ENCODE measurements around the gene NPC2. TPM values are rescaled to one million over a fixed set of nuclear protein-coding genes. Genes with fewer than 3 reads are reported as not detected.
A peak's percentile ranks its signal among the peaks of the same experiment; 100 is the strongest.

Gene NPC2
- total RNA-seq, 4 donors from 2014 or later = 119 to 205 (median 162) TPM

DNA sequence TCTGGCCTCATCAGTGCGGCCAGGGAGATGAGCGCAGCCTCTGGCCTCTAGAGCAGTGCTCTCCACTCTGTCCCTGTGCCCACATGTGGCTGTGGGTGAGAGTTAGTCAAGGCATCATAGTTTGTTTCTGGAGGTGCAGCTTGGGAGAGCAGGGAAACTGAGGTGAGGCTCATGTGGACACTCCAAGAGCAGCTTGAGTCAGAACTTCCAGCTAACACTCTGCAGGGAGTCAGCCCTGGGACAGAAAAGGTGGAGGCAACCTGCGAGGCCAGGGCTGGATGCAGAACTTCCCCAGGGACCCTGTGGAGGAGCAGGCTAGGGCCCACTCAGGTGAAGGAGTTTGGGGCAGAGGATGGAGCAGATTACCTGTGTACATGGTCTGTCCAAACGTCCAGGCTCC is 11.3 kb upstream of the NPC2 start:
- 92% methylated on average over 2 of the region's 4 CpGs for WGBS
- H3K27me3 ChIP-seq = no peaks in the 10 kb centered on the region
- H3K4me3 ChIP-seq = no peak overlapping the region
- TF ChIP-seq POLR2AphosphoS5 (IDR thresholded peaks at IDR 0.05) (no peak), EP300 (IDR thresholded peaks at IDR 0.05) (no peak), POLR2A (IDR thresholded peaks at IDR 0.05; ENCODE audit: low read depth) (no peak)
- TF ChIP-seq, protein P1, sequence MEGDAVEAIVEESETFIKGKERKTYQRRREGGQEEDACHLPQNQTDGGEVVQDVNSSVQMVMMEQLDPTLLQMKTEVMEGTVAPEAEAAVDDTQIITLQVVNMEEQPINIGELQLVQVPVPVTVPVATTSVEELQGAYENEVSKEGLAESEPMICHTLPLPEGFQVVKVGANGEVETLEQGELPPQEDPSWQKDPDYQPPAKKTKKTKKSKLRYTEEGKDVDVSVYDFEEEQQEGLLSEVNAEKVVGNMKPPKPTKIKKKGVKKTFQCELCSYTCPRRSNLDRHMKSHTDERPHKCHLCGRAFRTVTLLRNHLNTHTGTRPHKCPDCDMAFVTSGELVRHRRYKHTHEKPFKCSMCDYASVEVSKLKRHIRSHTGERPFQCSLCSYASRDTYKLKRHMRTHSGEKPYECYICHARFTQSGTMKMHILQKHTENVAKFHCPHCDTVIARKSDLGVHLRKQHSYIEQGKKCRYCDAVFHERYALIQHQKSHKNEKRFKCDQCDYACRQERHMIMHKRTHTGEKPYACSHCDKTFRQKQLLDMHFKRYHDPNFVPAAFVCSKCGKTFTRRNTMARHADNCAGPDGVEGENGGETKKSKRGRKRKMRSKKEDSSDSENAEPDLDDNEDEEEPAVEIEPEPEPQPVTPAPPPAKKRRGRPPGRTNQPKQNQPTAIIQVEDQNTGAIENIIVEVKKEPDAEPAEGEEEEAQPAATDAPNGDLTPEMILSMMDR (IDR thresholded peaks at IDR 0.05) = no peak
- no peak for DNase-seq (ENCODE audit: extremely low spot score)
- H3K9me3 ChIP-seq = no peaks in the 10 kb centered on the region
- peaks cover 0 to 15% (median 11%) of the 10 kb centered on the region in 4 donors for H3K4me1 ChIP-seq
- peaks cover 4 to 56% (median 16%) of the 10 kb centered on the region in 4 donors for H3K36me3 ChIP-seq
- intact Hi-C loops (cut with DNase I) = loop anchor here (5.0 kb wide), 1 partner anchor 58 kb away; no protein-coding TSS in a partner anchor
- no peak overlapping the region for H3K27ac ChIP-seq (replicated peaks in 1 of 4)

DNA sequence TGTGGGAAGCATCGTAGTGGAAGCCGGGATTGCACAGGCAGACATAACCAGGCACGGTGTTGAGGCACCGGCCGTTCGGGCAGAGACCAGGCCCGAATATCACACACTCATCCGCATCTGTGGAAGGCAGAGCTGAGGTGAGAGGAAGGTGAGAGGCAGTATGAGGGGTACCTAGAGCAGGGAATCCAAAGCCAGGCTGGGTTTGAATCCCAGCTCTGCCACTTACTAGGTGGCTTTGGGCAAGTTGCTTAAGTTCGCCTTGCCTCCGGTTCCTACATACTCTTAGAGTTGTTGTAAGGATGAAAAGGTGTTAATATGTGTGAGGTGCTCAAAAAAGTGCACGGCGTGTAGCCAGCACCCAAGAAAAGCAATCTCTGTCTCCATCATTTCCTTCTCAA is 10.8 kb upstream of the NPC2 start:
- TF ChIP-seq POLR2A (IDR thresholded peaks at IDR 0.05; ENCODE audit: low read depth) (no peak), EP300 (IDR thresholded peaks at IDR 0.05) (no peak), POLR2AphosphoS5 (IDR thresholded peaks at IDR 0.05) (no peak)
- TF ChIP-seq, protein P1 (IDR thresholded peaks at IDR 0.05) = no peak
- peaks cover 0 to 15% (median 11%) of the 10 kb centered on the region in 4 donors for H3K4me1 ChIP-seq
- peaks cover 4 to 53% (median 13%) of the 10 kb centered on the region in 4 donors for H3K36me3 ChIP-seq
- H3K27me3 ChIP-seq = no peaks in the 10 kb centered on the region
- H3K4me3 ChIP-seq = no peak overlapping the region
- H3K27ac ChIP-seq (replicated peaks in 1 of 4) = no peak overlapping the region
- DNase-seq (ENCODE audit: extremely low spot score) = no peak
- whole genome bisulfite sequencing = 91% methylated on average over 12 of the region's 12 CpGs
- intact Hi-C loops (cut with DNase I) = loop anchor here (5.0 kb wide), 1 partner anchor 58 kb away; no protein-coding TSS in a partner anchor
- H3K9me3 ChIP-seq = no peaks in the 10 kb centered on the region

DNA sequence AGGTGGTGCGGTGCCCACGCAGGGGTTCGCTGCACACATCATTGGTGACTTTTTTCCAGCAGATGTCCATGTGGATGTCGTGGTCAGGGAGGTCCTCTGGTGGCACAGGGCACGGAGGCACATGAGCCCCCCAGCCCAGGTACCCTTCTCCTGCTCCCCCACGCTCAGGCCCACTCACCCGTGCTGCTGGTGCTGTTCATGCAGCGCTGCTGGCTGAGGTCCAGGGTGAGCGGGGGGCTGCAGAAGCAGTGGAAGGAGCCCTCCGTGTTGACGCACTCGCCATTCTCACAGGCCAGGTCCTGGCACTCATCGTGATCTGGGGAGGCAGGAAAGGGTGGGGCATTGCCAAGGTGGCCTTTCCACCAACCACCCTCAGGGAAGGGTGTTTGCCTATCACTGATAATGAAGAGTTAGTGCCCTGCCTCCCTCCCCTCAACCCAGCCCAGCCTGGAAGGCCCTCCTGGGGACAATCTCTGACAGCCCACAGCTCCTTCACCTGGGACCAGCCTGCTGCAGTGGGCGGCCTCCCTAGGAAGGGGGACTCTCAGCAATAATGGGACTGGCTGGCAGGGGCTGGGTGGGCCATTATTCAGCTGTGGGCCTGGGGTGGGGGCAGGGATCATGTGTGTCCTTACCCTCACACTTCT is 10.3 kb upstream of the NPC2 start:
- Histone ChIP-seq H3K27ac (replicated peaks in 1 of 4) (no peak overlapping the region), H3K4me1 (peaks cover 0 to 15% (median 11%) of the 10 kb centered on the region in 4 donors), H3K4me3 (no peak overlapping the region), H3K27me3 (no peaks in the 10 kb centered on the region), H3K36me3 (peaks cover 4 to 48% (median 11%) of the 10 kb centered on the region in 4 donors), H3K9me3 (no peaks in the 10 kb centered on the region)
- 89% methylated on average over 7 of the region's 14 CpGs for WGBS
- no peak for DNase-seq (ENCODE audit: extremely low spot score)
- intact Hi-C loops (cut with DNase I) = loop anchor here (5.0 kb wide), 1 partner anchor 59 kb away; no protein-coding TSS in a partner anchor
- TF ChIP-seq EP300 (IDR thresholded peaks at IDR 0.05) = no peak
- TF ChIP-seq POLR2AphosphoS5 (IDR thresholded peaks at IDR 0.05) = no peak
- no peak for TF ChIP-seq POLR2A (IDR thresholded peaks at IDR 0.05; ENCODE audit: low read depth)
- TF ChIP-seq, protein P1 (IDR thresholded peaks at IDR 0.05) = no peak

DNA sequence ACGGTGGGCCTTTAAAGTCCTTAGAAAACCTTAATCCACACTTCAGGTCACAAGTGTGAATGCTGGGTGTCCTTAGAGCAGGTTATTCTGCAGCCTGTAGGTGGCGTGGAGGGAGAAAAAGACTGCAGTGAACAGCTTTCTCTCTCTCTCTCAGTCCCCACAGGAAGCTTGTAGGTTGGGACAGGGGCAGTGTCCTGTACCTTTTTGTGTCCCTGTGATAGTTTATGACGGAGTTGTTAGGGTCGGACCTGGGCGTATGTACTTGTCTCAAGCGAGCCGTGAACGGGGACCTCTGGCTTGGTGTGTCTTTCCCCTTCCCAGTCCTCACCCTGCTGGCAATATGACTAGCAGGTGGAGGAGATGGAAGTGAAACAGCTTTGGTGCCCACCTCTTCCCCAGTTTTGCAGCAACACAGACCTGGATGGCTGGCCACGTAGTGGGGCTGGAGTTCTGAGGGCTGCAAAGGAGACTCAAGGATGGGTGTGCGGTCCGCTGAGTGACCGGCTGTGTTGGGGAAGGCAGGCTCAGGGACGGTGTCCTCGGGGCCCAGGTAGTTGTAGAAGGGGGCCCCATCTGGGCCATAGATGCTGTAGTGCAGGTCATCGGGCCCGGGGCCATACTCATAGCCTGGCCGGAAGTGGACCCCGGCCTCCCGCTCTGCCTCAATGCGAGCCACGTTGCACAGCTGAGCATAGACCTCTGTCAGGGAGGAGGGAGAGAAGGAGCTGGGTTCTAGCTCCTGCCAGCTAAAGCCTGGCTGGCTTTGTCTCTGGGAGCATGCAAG is 9.3 kb upstream of the NPC2 start:
- Histone ChIP-seq H3K9me3 (no peaks in the 10 kb centered on the region), H3K36me3 (peaks cover 4 to 38% (median 10%) of the 10 kb centered on the region in 4 donors), H3K27me3 (no peaks in the 10 kb centered on the region), H3K27ac (replicated peaks in 1 of 4) (no peak overlapping the region), H3K4me3 (no peak overlapping the region), H3K4me1 (peaks cover 0 to 15% (median 11%) of the 10 kb centered on the region in 4 donors)
- intact Hi-C loops (cut with DNase I) = loop anchor here (5.0 kb wide), 1 partner anchor 60 kb away; no protein-coding TSS in a partner anchor
- DNase-seq (ENCODE audit: extremely low spot score) = no peak
- TF ChIP-seq POLR2A (IDR thresholded peaks at IDR 0.05; ENCODE audit: low read depth) (no peak), EP300 (IDR thresholded peaks at IDR 0.05) (no peak), POLR2AphosphoS5 (IDR thresholded peaks at IDR 0.05) (no peak)
- TF ChIP-seq, protein P1 (IDR thresholded peaks at IDR 0.05) = peak in 2 of 3 experiments; percentile 9 to 35
- 85% methylated on average over 18 of the region's 21 CpGs for WGBS

Measured in esophagus muscularis mucosa (tissue), 4 donors.